Hepatocyte (in vitro differentiated cells): ENCODE measurements around the gene FGD2.

Source experiments
- EZH2 ChIP-seq: fragments of 200-600 bp; sonication (generic); IDR thresholded peaks from 2 replicates; pipeline ENCODE4 v1.6.1; 2016; ENCODE audit warnings: antibody characterized with exemption, mild to moderate bottlenecking, borderline replicate concordance
- EZH2phosphoT487 ChIP-seq: fragments of 200-600 bp; sonication (generic); IDR thresholded peaks from one replicate; pipeline ENCODE4 v1.6.1; 2018; ENCODE audit warnings: antibody characterized with exemption, mild to moderate bottlenecking, low read depth, moderate library complexity; ENCODE audit not compliant: unreplicated experiment, severe bottlenecking
- TF ChIP-seq, protein P1 (sequence below): fragments of 200-600 bp; sonication (generic); IDR thresholded peaks from 2 replicates; pipeline ENCODE4 v1.5.1; 2016; ENCODE audit warnings: antibody characterized with exemption, mild to moderate bottlenecking; ENCODE audit not compliant: poor library complexity

DNA sequence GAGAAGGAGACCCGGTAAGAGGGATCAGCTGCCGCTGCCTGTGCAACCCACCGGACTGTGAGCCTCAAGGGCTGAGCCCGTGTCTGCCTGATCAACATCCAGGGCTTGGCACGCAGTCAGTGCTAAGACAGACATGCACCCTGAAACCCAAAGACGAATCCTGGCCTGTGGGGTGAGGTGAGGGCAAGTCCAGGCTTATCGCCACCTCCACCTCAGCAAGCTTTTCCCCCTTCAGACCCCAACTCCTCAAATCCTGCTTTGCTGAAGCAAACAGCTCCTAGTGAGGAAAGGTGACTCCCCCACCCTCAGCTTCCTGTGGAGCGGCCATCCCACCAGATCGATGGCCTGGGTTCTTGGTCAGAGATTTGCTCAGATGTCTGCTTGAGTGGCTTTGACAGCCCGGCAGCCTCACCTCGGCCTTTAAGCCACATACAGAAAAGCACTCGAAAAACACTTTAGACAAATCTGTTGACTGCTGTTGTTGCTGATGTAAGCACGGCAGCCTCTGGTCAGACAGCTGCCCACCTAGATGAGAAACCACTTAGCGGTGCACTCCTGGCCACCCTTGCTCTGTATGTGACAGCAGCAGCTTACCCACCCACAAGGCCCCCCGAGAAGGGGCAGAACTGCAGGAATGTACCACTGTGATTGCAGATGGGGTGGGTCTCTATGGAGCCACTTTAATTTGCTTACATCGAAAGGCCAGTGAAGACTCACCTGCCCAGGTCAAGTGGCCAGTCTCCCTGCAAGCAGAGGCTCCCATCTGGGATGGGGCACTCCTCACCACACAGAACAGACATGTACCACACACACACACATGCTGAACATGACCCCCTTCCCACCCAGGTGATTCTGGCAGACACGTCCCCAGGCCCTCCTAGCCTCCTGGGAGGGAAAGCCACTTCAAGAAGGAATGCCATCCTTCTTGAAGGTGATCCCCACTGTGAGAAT lies 34.3 kb upstream of the FGD2 start:
- TF ChIP-seq, protein P1, sequence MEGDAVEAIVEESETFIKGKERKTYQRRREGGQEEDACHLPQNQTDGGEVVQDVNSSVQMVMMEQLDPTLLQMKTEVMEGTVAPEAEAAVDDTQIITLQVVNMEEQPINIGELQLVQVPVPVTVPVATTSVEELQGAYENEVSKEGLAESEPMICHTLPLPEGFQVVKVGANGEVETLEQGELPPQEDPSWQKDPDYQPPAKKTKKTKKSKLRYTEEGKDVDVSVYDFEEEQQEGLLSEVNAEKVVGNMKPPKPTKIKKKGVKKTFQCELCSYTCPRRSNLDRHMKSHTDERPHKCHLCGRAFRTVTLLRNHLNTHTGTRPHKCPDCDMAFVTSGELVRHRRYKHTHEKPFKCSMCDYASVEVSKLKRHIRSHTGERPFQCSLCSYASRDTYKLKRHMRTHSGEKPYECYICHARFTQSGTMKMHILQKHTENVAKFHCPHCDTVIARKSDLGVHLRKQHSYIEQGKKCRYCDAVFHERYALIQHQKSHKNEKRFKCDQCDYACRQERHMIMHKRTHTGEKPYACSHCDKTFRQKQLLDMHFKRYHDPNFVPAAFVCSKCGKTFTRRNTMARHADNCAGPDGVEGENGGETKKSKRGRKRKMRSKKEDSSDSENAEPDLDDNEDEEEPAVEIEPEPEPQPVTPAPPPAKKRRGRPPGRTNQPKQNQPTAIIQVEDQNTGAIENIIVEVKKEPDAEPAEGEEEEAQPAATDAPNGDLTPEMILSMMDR = no peak
- TF ChIP-seq EZH2phosphoT487 (no peak), EZH2 (no peak)
